ENCODE measurements around the gene MOB3C.

MOB3C gene

DNA sequence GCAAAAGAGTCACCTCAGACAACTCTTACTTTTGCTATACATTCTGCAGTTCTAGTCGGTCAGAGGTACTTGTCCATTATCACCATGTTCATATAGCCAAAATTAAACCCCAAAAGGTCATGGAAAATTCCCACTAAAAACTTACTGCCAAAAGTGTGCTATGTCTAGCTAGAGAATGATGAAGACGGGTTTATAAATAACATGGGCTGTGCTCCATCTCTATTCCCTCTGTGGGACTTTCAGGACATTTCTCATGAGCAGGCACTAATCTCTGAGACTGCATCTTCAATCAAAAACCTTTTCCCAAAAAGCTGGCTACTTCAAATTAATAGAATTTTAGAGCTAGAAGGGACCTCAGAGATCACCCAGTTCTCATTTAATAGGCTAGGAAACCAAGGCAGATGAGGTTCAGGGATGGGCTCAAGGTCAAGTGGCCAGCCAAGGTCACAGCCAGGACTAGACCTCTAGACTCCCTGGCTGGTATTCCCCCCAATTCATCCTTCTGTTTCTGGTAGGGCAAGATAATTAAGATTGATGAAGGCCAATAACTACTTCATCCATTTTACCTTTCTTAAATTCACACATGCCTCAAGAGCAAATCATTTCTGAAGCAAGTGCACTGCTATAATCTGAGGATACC, 21.0 kb upstream of the MOB3C start:
- DNase-seq = no peak

DNA sequence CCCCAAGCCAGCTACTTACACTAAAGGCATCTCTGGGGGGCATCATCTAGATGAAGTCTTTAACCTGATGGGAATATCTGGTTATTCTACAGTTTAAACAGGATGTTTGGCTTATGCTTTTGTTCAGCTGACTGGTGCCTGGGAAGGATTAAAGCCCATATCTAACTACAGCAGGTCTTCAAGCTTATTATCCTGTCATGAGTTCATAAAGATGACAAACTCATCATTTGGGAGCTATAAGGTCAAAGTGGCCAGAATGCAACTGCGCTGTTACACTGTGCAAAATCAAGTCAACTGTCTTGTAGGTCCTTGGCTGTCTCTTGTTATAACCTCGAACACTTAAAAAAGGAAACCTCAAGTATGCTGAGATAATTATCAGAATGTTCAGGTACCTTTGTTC, 18.6 kb upstream of the MOB3C start:
- no peak for DNase-seq

GRCh38 chr1:46630719-46631118, 14.1 kb upstream of the MOB3C start:
- DNase-seq = no peak

GRCh38 chr1:46623743-46624644, 7.4 kb upstream of the MOB3C start:
- DNase-seq = no peak

- DNase-seq = no peak
Observed at GRCh38 chr1:46622344-46622743, 5.7 kb upstream of the MOB3C start.

DNA sequence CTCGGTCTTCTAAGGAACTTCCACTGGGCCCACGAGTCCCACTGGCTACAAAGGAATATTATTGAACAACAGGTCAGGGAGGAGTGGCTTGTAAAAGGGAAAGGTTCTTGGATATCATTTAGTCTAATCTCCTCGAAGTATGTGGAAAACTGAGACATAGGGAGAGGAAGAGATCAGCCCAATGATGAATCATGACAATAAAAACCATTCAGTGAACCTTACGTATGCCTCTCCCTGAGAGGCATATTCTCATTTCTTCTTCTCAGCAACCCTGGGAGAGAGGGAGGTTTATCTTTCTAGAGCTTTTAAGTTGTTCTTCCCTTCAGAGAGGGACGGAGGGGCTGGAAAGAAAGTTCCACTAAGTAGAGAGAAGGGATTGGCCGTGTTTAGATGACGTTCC, 5.3 kb upstream of the MOB3C start:
- no peak for DNase-seq

- no peak for DNase-seq
Observed at GRCh38 chr1:46619656-46620258, 3.1 kb upstream of the MOB3C start.

- peak in 1 of 2 donors; percentile 40 for DNase-seq
Observed at GRCh38 chr1:46618754-46619415, 2.3 kb upstream of the MOB3C start.

DNA sequence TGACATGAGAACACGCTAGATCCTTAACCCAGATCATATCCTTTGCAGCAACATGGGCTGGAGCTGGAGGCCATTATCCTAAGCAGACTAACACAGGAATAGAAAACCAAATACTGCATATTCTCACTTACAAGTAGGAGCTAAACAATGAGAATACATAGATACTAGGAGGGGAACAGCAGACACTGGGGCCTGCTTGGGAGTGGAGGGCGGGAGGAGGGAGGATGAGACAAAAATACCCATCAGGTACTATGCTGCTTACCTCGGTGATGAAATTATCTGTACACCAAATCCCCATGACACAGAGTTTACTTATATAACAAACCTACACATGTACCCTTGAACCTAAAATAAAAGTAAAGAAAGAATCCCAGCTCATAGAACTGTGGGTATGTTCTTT, 1.2 kb upstream of the MOB3C start:
- DNase-seq = no peak

- no peak for DNase-seq
Observed at GRCh38 chr1:46617108-46617800, 643 bp upstream of the MOB3C start.

DNA sequence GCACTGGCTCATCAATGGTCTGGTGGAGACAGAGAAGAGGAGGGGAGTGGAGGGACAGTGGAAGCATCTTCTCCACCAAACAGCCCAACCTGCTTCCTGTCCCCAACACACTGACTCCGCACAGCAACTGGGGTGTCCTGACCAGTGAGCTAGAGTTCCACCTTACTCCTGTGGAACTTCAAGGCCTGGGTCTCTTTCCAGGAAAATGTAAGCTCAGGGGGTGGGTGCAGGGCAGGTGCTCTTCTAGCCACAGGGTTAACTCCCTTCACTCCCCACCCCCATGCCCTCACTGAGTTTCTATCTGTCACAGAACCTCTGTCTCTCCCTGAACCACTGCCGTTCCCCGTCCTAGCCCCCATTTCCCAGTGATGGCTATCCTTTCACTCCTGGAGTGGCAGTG, 876 bp downstream of the MOB3C start:
- DNase-seq = no peak

- DNase-seq = no peak
Observed at GRCh38 chr1:46615088-46615487, 1.5 kb downstream of the MOB3C start.

GRCh38 chr1:46614604-46614984, 2.0 kb downstream of the MOB3C start:
- no peak for DNase-seq

DNA sequence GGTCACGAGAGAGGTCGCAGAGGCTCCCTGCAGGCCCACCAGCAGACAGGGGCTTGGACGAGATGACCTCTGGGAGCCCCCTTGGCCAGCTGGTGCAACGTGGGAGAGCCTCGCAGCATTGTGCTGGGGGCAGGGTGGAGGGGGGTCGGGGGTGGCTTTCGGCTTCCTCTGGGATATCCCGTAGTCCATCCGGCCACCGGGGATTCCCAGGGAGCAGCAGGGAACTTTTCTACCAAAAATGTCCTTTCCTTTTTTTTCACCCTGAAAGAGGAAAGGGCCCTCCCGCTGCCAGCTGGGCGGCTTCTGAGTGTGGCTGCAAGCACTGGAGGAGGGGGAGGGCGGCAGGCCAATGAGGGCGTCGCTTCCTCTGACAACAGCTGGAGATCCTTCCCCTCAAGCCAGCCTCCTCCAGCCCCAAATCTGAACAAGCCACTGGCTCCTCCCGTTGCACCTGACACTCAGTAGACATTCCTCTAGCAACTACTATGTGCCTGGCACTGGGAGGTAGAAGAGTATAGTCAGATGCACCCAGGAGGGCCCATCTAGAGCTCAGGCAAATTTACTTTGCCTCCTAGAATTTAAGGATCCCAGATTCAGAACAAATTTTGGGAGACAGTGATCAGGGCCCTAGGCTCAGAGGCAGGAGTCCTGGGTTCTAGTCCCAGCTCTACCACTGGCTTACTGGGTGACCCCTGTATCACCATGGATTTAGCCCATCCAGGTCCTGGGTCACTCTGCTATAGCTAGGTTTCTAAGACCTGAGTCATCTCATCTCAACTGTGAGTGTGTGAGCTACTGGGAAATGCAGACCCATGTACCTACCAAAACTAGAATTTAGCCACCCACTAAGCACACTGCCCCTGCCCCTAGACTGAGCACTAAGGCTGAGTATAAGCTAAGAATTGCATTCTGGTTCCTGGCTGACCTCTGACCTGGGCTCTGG, 2.7 kb downstream of the MOB3C start:
- peak; percentile 30 to 59 for DNase-seq

DNA sequence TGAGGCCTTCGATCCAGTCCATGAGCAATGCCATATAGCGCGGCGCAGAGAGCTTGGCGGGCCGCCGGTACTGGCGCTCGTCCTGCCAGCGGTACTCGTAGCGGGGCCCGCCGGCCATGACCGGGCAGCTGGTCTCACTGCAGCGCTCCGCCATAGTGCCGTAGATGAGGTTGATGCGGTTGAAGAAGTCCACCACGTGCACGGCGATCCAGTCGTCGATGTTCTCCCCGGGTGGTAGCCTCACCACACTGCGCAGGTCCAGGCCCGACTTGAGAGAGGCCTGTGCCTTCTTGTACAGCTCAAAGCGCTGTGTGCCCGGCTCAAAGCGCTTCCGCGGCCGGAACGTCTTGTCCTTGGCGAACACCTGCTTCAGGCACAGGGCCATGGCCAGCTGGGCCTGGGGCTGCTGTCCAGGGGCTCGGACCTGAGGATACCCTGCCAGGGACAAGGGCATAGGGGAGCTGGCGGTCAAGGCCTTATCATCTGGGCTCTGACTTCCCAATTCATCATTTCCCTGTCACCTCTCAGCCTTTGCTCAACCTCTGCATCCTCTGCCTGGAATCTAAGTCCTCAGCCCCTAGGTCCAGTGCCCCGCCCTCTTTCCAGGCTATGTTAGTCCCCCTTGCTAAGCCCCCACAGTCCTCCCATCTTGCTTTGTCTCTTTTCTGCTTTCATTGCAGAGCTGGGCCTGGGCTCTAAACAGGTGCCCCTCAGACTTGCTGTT, 3.5 kb downstream of the MOB3C start:
- DNase-seq = no peak

- no peak for DNase-seq
Observed at GRCh38 chr1:46611691-46612221, 4.9 kb downstream of the MOB3C start.

DNA sequence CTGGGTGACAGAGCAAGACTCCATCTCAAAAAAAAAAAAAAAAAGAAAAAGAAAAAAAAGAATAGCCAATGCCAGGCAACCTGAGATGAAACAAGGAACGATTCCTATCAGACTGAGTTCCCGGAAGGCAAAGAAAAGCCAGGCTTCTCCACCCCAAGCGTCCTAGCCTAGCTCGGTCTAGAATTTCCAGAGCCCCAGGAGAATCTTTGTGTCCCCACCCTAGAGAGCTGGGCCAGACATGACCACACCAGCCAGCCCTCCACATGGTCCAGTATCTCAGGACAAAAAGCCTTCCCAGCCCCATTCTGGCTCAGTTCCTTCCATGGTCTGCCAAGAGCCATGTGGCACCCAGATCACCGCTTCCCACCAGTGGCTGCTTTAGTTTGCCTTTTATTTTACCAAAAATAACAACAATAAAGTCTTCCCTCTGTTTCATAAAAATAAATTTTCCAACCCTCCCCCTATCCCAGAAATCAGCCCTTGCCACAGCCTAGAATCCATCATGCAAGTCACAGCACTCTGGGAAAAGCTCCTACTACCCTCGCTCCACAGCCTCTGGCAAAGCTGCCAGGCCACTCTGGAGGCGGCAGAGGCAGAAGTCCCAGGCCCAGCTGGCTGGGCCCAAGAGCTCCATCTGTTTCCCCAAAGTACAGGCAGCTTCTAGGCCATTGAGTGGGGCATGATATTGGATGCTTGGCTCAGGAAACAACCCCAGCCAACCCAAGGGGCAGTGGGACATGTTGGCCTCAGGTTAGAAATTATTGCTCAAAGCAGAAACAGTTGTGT, 9.1 kb downstream of the MOB3C start:
- DNase-seq = no peak

DNA sequence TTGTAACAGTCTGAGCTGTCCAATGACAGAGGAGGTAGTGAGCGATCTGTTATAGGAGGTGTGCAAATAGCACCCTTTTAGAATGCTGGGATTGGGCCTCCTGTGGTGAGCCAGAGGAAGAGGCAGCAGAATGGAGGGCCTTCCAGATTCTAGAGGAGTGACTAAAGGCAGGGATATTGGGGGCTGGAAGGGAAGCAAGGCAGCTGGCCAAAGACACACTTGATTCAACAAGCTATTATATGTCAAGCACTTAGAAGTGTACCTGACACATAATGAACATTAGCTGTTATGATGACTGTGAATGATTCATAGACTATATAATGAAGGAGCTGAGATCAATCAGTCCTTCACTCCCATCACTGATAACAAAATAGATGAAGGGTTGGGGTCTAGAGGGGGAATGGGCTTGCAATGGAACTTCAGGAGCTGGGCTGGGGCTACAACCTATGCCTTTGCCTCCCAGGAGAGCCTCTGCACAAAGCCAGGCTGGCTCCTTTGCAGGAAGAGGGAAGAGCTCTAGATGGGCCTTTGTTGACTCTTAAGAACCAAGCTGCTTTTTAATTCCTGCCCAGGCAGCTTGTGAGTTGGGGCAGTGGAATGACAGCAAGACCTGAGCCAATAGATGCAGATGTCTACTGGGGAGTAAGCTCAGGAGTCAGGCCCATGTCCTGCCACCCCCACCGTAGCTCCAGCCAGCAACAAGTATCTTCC, 10.2 kb downstream of the MOB3C start:
- no peak for DNase-seq

DNA sequence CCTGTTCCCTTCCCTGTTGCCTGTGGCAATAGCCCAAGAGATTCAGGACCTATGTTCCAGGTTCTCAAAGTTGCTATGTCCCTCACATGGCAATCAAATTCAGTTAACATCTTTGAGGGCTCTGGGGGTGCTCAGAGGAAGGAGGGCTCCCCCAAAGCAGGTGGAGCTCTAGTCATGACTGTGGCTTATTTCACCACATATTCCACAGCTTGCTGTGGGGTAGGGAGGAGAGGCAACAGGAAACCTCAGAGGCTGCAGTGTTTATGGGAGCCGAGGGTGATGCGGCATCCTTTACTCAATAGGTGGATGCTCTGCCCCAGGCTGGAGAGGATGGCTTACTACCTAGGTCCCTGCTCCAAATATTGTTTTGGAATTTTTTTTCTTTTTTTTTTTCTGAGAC, 11.4 kb downstream of the MOB3C start:
- DNase-seq = peak in 1 of 2 donors; percentile 40
